Anterior cingulate cortex (tissue), 58 donors: ENCODE measurements around the gene VNN1.
"Not testable (repeated sequence)": the region's sequence is repeated elsewhere in the genome, so short reads cannot be mapped to it uniquely, and the experiment has no call there.

Source experiments
- DNase-seq, 58 donors: peaks; one replicate each; lab custom pipeline; 2025; lab: John Stamatoyannopoulos, UW

VNN1 gene

DNA sequence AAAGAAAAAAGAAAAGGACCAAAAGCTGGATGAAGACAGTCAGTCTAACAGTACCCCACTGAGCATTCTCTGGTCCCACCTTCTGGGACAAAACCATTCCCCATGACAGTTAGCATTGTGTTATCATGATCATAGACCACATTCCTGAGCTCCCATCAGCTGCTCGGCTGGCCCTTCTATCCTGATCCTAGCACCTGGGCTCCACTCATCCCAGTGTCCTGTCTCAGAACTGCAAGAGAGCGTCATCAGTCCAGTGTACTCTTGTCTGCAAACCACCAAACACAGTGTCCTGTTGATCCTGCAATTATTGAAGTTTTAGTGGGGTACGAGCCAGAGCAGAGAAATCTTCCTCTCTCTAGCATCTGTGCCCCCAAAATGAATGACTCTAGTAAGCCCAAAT lies 38.9 kb downstream of the VNN1 start:
- DNase-seq, result no peak

DNA sequence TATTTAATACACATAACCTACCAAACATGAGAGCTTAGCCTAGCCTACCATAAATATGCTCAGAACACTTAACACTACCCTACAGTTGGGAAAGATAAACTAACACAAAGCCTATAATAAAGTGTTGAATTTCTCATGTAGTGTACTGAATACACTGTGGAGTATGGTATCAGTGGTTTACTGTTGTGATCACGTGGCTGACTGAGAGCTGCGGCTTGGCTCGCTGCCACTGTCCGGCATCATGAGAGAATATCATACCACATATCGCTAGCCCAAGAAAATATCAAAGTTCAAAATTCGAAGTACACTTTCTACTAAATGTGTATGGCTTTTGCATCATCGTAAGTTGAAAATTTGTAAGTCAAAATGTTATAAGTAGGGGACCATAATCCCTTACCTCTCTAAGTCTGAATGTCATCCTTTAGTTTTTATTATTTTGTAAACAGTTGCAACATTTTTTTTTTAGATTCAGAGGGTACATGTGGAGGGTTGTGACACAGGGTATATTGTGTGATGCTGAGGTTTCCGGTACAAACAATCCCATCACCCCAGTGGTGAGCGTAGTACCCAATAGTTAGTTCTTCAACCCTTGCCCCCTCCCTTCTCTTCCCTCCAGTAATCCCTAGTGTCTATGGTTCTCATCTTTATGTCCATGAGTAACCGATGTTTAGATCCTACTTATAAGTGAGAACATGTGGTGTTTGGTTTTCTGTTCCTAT lies 40.3 kb downstream of the VNN1 start:
- no peak for DNase-seq

DNA sequence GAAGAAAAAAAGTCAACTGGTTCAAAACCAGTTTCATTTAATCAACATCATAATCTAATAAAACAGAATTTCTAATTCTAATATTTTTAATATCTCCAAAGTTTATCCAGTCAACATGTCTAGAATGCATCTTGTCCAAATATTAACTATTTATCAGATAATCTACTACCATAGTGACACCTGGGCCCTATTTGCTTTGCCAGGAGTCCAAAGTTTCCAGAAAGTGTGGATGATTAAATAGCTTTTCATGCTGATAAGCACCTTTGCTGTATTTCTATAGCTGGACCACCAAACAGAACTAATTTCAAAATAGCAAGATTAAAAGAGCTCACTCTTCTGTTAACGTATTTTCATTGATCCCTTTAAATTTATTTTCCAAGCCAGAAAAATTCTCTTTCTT lies 42.6 kb downstream of the VNN1 start:
- DNase-seq, result no peak

DNA sequence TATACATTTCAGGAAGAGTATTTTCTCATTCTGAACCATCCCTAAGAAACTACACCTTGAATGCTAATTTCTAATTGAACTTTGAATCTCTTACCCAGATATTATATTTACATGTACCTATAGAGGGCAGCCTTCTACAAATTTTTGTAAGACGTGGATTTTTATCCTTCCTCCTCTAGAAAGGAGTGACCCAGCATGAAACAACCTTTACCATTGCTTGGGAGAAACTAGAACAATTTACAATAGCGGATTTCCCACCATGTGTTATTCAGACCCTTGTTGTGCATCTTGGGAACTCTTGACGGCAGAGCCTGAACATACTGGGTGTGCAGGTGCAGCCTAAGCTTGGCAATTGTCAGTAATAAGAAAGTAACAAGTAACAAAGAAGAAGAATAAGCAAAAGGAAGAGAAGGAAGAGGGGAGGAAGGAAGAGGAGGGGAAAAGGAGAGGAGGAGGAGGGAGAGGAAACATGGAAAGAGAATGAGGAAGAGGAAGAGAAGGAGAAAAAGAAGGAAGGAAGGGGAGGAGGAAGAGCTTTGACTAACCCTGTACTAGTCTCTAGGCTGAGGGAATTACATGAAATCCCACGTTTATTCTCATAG lies 44.1 kb downstream of the VNN1 start:
- peak in 1 of 58 donors; percentile 5 for DNase-seq

DNA sequence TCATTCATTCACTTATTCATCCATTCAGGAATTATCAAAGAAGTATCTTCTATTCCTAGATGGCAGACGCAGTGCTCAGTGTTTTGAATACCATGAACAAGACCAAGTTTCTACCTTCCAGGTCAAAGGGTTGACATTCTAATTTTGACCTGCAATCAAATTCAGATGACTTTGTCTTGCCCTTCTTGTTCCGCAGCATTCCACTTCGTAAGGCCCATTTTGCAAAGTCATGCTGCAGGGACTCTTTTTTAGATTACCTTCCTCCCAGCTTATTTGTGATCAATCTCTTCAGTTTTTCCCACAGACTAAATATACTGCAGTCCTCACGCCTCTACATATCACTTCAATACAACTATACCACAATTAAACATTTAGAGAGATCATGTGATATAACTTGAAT lies 47.7 kb downstream of the VNN1 start:
- no peak for DNase-seq

DNA sequence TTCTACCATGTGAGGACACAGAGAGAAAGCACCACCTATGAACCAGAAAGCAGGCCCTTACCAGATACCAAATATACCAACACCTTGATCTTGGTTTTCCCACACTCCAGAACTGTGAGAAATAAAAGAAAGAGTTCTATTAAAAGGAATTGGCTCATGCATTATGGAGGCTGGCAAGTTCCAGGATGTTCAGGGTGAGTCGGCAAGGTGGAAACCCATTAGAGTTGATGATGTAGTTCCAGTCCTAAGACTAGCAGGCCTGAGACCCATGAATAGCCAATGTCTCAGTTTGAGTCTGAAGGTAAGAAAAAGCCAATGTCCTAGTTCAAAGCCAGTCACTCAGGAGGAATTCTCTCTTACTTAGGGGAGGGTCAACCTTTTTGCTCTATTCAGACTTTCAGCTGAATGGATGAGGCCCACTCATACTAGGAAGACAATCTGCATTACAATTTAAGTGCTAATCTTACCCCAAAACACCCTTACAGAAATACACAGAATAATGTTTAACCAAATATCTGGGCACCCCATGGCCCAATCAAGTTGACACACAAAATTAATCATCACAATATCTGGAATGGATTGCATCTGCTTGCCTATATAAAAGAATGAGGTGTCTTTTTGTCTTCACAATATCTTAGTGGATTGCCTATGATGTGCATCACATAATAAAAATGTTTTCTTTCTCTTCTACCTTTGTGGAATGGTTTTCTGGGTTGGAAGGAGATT lies 49.4 kb downstream of the VNN1 start:
- DNase-seq, result no peak

DNA sequence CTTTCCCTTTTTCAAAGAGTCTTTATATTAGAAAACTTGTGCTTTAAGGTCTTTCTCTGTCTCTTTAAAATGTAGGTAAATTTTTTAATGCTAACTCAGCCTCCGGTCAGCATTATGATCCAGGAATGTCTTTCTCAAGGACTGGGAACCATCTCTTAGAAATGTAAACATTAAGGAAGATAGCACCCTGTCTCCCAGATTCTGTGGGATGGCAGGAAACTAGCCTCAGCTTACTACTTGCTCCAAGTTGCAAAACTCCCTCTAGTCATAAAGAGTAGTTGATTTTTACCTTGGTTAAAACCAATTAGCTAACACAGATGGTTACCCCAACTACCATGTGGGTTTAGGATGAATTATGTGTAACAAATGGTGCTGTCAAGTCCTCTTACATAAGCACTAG lies 50.2 kb downstream of the VNN1 start:
- no peak for DNase-seq

DNA sequence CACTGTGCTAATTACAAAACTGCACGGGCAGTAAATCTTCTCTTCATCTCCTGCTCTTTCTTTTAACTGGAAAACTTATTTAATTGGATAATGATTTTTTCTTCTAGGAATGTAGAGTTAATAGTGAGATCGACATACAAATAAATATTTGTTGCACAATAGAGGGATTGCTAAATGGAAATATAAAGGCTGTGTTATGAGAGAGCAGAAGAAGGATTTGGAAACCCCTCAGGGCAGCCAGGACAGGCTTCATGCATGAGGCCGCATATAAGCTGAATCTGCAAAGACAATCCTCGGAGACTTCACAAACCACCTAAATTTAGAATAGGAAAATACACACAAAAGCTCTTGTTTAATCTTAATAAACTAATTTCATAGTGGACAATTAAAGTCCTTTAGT lies 51.9 kb downstream of the VNN1 start:
- DNase-seq, result no peak

DNA sequence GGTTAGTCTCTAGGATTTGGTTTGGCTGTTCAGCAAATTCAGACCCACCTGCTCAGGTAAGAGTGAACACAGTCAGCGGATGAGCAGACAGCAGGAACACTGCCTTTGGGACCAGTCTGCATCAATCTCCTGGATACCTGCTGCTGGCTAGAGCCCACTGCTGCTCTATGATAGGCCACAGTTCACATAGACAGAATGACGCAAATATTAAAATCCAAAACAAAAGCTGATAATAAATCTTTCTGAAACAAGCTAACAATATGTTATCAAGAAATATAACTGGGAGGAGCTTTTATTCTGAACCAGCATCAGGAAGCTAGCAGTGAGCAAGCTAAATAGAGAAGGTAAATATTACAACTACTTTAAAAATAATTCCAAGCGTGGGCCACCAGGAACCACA lies 54.8 kb downstream of the VNN1 start, which contains the start of gene TAAR1:
Gene TAAR1, minus strand, starts transcription at position 101 of the 400 bp plus-strand sequence. CDS start 13,179 bp downstream, outside the sequence.
- DNase-seq, result no peak

DNA sequence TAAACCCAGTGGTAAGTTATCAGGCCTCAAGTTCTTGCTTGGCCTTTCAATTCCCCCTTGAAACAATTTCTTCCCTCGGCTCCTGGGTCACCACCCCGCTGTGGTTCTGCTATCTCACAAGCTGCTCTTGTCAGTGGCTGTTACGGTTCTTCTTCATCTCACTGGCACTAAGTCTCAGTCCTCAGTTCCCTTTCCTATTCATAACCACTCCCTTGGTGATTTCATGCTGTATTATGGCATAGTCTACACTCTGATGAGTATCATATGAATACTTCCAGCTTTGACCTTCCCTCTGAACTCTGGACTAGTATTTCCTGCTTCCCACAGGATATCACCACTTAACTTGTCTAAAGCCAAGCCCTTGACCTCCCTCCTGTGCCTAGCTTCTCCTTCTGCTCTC lies 62.8 kb downstream of the VNN1 start:
- no peak for DNase-seq

DNA sequence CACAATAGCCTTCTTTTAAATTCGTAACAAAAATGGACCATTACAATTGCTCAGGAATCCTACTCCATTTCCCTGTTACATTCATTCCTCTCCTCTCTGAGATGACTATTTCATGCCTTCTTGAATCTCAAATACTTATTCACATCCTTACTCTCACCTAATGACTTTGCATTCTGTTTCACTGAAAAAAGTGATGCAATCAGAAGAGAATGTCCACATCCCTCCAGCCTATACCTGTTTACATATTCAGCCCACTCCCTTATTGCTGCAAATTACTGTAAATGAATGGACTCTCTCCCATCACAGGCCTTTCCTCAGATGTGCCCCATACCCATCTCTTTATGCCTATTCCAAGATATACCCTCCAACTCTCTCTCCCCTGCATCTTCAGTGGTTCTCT lies 63.4 kb downstream of the VNN1 start:
- no peak for DNase-seq

DNA sequence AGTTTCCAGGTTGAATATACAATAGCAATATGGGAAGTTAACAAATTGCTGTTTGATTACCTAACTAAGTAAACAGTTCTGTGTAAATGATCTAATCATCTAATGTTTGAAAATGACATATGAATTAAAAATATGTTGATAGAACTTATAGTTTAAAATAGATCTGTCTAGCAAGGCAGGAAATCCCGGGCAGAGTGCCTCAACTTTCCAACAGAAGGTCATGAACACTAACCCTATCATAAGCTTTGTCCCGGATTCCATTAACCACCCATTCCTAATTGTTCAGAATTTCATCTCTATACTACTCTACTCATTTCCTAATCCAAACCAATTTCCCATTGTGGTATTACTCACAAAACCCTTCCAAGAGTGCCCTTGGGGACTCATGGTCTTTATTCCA lies 65.0 kb downstream of the VNN1 start:
- no peak for DNase-seq

DNA sequence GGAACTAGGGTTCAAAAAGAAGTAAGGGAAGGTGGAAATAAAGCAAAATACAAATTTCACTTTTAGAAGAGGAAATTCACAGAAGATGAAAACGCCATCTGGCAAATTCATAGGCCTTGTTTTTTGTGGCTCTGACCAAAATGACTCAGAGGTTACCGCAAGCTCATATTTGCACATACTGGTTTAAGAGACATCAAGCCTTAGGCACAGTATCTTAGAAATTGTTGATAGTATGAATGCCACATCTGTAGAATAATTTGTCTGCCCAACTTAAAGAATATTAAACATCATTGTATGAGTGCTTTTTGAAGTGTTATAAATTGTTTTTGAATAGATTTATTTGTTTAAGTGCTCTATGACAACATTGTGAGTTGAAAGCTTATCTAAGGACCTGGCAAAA lies 65.5 kb downstream of the VNN1 start:
- DNase-seq, result no peak

DNA sequence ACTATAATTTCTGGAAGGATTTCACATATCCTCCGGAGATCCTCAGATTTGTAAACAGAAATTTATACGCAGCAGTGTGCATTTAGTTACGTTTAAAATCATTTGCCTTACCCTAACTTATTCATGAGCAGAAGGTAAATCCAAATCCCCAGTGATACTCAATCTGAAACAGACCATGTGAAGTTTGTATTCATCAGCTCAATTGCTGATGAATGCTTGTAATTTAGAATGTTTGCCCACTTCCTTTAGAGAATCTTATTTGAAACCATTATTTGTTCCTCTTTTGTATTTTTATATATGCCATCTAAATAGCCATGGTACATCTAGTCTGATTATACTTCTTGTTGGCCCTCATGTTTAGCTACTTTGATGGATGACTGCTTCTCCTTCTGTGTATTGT lies 70.3 kb downstream of the VNN1 start:
- DNase-seq, result no peak

DNA sequence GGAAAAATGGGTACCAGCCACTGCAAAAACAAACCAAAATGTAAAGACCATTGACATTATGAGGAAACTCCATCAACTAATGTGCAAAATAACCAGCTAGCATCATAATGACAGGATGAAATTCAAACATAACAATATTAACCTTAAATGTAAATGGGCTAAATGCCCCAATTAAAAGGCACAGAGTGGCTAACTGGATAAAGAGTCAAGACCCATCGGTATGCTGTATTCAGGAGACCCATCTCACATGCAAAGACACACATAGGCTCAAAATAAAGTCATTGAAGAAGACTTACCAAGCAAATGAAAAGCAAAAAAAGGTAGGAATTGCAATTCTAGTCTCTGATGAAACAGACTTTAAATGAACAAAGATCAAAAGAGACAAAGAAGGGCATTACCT lies 76.7 kb downstream of the VNN1 start:
- DNase-seq, result not testable (repeated sequence)

DNA sequence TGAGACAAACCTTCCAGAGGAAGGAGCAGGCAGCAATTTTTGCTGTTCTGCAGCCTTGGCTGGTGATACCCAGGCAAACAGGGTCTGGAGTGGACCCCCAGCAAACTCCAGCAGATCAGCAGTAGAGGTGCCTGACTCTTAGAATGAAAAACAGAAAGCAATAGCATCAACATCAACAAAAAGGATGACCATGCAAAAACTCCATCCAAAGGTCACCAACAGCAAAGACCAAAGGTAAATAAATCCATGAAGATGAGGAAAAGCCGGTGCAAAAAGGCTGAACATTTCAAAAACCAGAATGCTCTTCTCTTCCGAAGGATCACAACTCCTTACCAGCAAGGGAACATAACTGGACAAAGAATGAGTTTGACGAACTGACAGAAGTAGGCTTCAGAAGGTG lies 77.9 kb downstream of the VNN1 start:
- DNase-seq, result not testable (repeated sequence)

DNA sequence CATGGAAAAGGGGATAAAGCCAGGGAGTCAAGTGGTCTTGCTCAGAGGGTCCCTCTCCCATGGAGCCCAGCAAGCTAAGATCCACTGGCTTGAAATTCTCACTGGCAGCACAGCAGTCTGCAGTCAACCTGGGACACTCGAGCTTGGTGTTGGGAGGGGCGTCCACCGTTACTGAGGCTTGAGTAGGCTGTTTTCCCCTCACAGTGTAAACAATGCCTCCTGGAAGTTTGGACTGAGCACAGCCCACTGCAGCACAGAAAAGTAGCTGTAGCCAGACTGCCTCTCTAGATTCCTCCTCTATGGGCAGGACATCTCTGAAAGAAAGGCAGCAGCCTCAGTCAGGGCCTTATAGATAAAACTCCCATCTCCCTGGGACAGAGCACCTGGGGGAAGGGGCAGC lies 78.6 kb downstream of the VNN1 start:
- not testable (repeated sequence) for DNase-seq

DNA sequence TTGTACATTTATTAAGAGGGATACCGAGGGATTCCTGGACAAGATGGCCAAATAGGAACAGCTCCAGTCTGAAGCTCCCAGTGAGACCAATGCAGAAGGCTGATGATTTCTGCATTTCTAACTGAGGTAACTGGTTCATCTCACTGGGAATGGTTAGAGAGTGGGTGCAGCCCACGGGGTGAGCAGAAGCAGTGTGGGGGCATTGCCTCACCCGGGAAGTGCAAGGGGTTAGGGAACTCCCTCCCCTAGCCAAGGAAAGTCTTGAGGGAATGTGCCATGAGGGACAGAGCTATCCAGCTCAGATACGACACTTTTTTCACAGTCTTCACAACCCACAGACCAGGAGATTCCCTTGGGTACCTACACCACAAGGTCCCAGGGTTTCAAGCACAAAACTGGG lies 79.1 kb downstream of the VNN1 start:
- no peak for DNase-seq

DNA sequence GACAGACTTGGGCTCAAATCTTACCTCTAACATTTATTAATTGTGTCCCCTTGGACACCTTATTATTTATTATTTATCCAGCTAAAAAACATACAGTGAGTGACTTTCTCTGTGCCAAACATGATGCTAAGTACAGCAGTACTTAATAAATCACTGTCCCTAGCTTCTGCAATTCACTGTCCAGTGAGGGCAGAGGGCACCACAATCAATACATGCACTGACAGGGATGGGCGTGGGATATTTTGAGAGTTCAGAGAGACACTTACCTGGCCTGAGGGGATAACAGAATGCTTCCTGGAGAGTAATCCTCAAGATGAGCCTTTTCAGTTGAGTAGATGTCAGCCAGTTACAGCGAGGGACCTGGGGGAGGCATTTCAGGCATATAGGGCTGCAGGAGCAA lies 80.5 kb downstream of the VNN1 start:
- no peak for DNase-seq
